Activated T-helper 1 cell treated with Interleukin-2 at 50 U/mL for 16 hours (primary cell): ENCODE results near the gene SNHG17.

Experiments used
- DNase-seq: peaks from one replicate; pipeline ENCODE4 v3.0.0-alpha.2; 2020; ENCODE audit warnings: low read depth

The SNHG17 gene

DNA sequence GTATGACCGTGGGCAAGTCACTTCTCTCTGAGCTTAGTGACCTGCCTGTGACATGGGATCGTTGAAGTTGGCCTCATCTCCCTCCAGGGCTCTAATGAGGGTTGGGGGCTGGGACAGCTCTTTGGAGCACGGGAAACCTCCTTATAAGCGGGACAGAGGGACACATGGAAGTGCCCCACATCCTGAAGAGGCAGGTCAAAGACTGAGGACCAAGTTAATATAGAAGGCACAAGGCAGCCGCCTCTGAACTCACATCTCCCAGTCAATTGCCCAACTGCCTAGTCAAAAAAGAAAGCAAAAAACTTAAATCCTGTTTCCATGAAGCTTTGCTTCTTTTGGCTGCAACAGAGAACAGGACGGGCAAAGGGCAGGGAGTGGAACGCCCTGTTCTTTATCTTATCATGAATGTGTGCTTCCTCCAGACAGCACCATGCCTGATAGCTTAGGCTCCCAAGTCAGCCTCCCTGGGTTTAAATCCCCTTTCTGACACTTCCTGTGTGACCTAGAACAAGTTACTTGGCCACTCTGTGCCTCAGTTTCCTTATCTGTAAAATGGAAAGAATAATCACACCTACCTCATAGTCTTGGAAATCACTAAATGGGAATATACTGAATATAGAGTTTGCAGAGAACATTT, 61.8 kb downstream of the SNHG17 start:
- DNase-seq = no peak

DNA sequence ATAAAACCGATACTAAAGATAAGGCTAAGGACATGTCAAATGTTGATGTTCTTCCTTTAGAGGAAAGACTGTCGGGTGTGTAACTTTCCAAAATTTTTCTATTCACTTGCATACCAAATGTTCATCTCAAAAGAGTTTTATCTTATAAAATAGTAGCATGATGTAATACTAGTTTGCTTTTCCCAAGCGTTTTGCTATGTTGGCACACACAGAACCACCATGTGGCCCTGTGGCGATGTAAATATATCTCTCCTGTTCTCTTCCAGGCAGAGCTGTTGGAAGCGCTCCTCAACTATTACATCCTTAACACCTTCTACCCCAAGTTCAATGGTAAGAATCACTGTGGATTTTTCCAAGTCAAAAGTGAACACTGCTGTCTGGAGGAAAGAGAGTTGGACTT, 62.3 kb downstream of the SNHG17 start:
- no peak for DNase-seq
